OCI-LY1 (cell line): ENCODE measurements around the gene PDLIM3.

Experiments
- CTCF ChIP-seq: fragments of 200-600 bp; sonication (generic), shearing (Covaris generic); IDR thresholded peaks from 2 replicates; pipeline ENCODE4 v1.5.1; 2017; ENCODE audit warnings: mild to moderate bottlenecking, antibody characterized with exemption, low read length, moderate library complexity, mixed read lengths
- EZH2 ChIP-seq: fragments of 200-600 bp; sonication (generic), shearing (Covaris generic); IDR thresholded peaks from 2 replicates; pipeline ENCODE4 v1.8.0; 2017; ENCODE audit warnings: borderline replicate concordance, mixed run types, mild to moderate bottlenecking, antibody characterized with exemption, low read length, moderate library complexity, mixed read lengths

DNA sequence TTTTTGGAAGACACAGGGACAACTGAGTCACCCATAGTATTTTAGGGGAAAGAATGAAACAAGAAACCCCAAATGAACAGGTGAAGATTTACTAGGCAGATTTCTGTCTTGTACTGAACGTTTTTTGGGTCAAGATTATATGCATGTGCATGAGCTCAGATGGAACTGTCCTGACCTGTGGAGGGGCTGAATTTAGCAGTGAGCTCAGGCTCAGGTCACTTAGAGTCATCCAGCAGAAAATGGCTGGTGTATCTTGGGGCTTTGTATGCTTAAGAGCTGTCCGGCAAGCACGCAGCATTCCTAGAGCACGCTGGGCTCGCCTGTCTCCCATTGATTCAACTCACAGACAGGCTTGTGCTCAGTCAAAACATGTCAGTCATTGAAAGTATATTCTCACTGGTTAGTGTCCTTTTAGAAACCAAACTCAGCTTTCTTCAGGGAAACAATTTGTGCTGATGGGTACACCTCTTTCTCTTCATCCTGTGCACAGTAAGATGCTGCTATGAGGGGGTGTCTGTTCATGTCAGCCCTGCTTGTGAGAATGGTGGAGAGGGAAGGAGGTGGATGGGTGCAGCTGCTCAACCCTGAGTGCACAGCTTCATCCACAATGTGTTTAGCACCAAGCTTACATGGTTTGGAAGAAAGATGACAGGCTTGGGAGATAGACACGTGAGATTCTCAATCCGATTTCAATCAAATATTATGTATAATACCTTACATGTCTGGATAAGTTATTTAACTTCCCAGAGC is 47.5 kb upstream of the PDLIM3 start:
- TF ChIP-seq CTCF (no peak), EZH2 (no peak)
